ENCODE data around the gene WDR12. TPM values are rescaled to one million over a fixed set of nuclear protein-coding genes. Genes with fewer than 3 reads are reported as not detected.

Gene WDR12
- total RNA-seq, 1 experiment from 2014 or later = 60.5 TPM

DNA sequence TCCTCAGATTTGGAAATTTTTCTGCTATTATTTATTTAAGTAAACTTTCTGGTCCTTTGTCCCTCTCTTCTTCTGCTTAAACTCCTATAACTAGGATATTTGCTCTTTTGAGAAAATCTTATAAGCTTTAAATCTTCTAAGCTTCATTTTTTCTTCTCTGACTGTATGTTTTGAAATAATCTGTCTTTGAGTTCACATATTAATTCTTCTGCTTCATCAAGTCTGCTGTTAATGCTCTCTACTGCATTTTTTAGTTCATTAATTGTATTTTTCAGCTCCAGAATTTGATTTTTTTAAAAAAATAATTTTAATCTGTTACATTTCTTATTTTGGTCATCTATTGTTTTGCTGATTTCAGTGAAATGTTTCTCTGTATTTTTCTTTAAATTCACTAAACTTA, 68.8 kb downstream of the WDR12 start:
- H3K27ac ChIP-seq (ENCODE audit: low read length) = no peak overlapping the region
- TF ChIP-seq CTCF (conservative IDR thresholded peaks at IDR 0.05; ENCODE audit: low read depth, low read length) (no peak), EZH2 (IDR thresholded peaks at IDR 0.05; ENCODE audit: low read length, unreplicated experiment) (no peak), EZH2phosphoT487 (IDR thresholded peaks at IDR 0.05; ENCODE audit: borderline replicate concordance, low read length) (no peak)
- H3K4me3 ChIP-seq (ENCODE audit: low read length) = no peak overlapping the region
- no peaks in the 10 kb centered on the region for H3K4me1 ChIP-seq (ENCODE audit: insufficient read depth, low read length)
- H3F3A ChIP-seq (ENCODE audit: low read length, unreplicated experiment) = no peaks in the 10 kb centered on the region
- H2AFZ ChIP-seq (ENCODE audit: low read length) = no peak overlapping the region
- 0 out of 2 replicates have a peak, but pooled peaks cover 12% of the 10 kb centered on the region for H3K9me3 ChIP-seq (ENCODE audit: low read length)
- ATAC-seq (no peak), DNase-seq (no peak)
- H3K27me3 ChIP-seq (ENCODE audit: low read length) = no peaks in the 10 kb centered on the region
- intact Hi-C loops (cut with micrococcal nuclease) = no loop called here
- no TSS peak for BruUV-seq (replicated peaks)
- POLR2A ChIA-PET (ENCODE audit: unreplicated experiment) = no interaction called here
- CTCF ChIA-PET = no interaction called here
- no peaks in the 10 kb centered on the region for H4K20me1 ChIP-seq (ENCODE audit: low read length)
- H3K4me2 ChIP-seq (ENCODE audit: low read length) = no peak overlapping the region
- no peak overlapping the region for H3K9ac ChIP-seq (ENCODE audit: low read length)
- H3K36me3 ChIP-seq (ENCODE audit: low read depth, low read length) = no peaks in the 10 kb centered on the region
- H3K9me2 ChIP-seq (replicated peaks; ENCODE audit: low read length) = no peaks in the 10 kb centered on the region
- H3K79me2 ChIP-seq (ENCODE audit: low read length) = no peaks in the 10 kb centered on the region

DNA sequence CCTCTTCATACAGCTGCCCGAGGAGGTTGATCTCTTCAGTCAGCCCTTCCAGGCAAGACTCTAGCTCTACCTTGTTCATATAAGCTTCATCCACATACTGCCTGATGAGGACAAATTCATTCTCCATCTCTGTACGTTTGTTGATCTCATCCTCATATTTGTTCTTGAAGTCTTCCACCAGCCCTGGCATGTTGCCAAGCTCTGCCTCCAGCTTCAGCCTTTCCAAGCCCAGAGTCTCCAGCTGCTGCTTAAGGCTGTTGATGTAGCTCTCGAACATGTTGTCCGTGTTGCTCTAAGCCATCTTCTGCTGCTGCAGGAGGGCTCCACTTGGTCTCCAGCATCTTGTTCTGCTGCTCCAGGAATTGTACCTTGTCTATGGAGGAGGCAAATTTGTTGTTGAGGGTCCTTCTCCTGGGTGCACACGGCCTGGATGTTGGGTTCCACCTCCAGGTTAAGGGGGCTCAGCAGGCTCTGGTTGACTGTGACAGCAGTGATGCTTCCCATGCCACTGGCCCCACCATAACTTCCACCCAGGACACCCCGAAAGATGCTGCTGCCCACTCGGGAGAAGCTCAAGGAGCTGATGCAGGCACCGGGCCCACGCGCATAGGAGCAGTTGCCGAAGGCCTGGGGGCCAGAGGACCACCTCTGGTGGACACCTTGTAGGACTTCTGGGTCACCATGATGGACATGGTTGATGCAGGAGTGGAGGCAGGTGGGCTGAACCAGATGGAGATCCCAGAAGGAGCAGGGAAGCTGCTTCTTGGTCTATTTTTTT, 70.2 kb downstream of the WDR12 start:
- no TSS peak for BruUV-seq (replicated peaks)
- no peaks in the 10 kb centered on the region for H3K36me3 ChIP-seq (ENCODE audit: low read depth, low read length)

More for the DNA sequence above, 70.2 kb downstream of the WDR12 start:
- intact Hi-C loops (cut with micrococcal nuclease) = no loop called here
- Histone ChIP-seq H3K9me2 (replicated peaks; ENCODE audit: low read length) (no peaks in the 10 kb centered on the region), H3K27me3 (ENCODE audit: low read length) (no peaks in the 10 kb centered on the region), H3K4me2 (ENCODE audit: low read length) (no peak overlapping the region), H3K79me2 (ENCODE audit: low read length) (no peaks in the 10 kb centered on the region), H3F3A (ENCODE audit: low read length, unreplicated experiment) (no peaks in the 10 kb centered on the region), H3K4me1 (ENCODE audit: insufficient read depth, low read length) (no peaks in the 10 kb centered on the region), H3K27ac (ENCODE audit: low read length) (no peak overlapping the region), H4K20me1 (ENCODE audit: low read length) (no peaks in the 10 kb centered on the region), H3K4me3 (ENCODE audit: low read length) (no peak overlapping the region), H3K9ac (ENCODE audit: low read length) (no peak overlapping the region), H3K9me3 (ENCODE audit: low read length) (0 out of 2 replicates have a peak, but pooled peaks cover 12% of the 10 kb centered on the region), H2AFZ (ENCODE audit: low read length) (no peak overlapping the region)
- ChIA-PET POLR2A (ENCODE audit: unreplicated experiment) (no interaction called here), CTCF (no interaction called here)
- DNase-seq = no peak
- no peak for TF ChIP-seq EZH2phosphoT487 (IDR thresholded peaks at IDR 0.05; ENCODE audit: borderline replicate concordance, low read length)
- no peak for TF ChIP-seq CTCF (conservative IDR thresholded peaks at IDR 0.05; ENCODE audit: low read depth, low read length)
- TF ChIP-seq EZH2 (IDR thresholded peaks at IDR 0.05; ENCODE audit: low read length, unreplicated experiment) = no peak
- no peak for ATAC-seq

All from PC-3 (cell line).